Neural cell (in vitro differentiated cells): Measurements from ENCODE around the gene HIGD2B. TPM values are rescaled to one million over a fixed set of nuclear protein-coding genes. Genes with fewer than 3 reads are reported as not detected.

Source experiments
- H2AFZ ChIP-seq: fragments of 200-600, 300-800 bp; sonication (generic), shearing (Covaris generic); 2 replicates; pipeline ENCODE4 v1.6.0; 2014; ENCODE audit warnings: low read depth, mild to moderate bottlenecking, antibody characterized with exemption, low read length, moderate library complexity
- H3F3A ChIP-seq: fragments of 200-600 bp; shearing (Covaris generic); 2 replicates; pipeline ENCODE4 v1.6.1; 2016; ENCODE audit warnings: mild to moderate bottlenecking, moderate library complexity, mixed read lengths, antibody characterized with exemption, low read length; ENCODE audit not compliant: insufficient read depth, poor library complexity, severe bottlenecking
- H3K27ac ChIP-seq: fragments of 200-600, 300-800 bp; sonication (generic), shearing (Covaris generic); 2 replicates; pipeline ENCODE4 v1.5.1; 2014; ENCODE audit warnings: mild to moderate bottlenecking, low read length, moderate library complexity
- H3K27me3 ChIP-seq: fragments of 300-800, 200-600 bp; sonication (generic), shearing (Covaris generic); 2 replicates; pipeline ENCODE4 v1.6.0; 2014; ENCODE audit warnings: mild to moderate bottlenecking, low read depth, low read length, moderate library complexity; ENCODE audit not compliant: insufficient read depth
- H3K36me3 ChIP-seq: fragments of 300-800, 200-600 bp; sonication (generic), shearing (Covaris generic); 2 replicates; pipeline ENCODE4 v1.5.1; 2014; ENCODE audit warnings: mild to moderate bottlenecking, antibody characterized with exemption, low read length, moderate library complexity; ENCODE audit not compliant: insufficient read depth
- H3K4me2 ChIP-seq: fragments of 300-800, 200-600 bp; sonication (generic), shearing (Covaris generic); 2 replicates; pipeline ENCODE4 v1.6.0; 2014; ENCODE audit warnings: mild to moderate bottlenecking, low read length
- H3K4me3 ChIP-seq: fragments of 300-800, 200-600 bp; sonication (generic), shearing (Covaris generic); 2 replicates; pipeline ENCODE4 v1.5.1; 2014; ENCODE audit warnings: mild to moderate bottlenecking, low read length, moderate library complexity
- H3K79me2 ChIP-seq: fragments of 200-600 bp; shearing (Covaris generic); replicated peaks from 2 replicates; pipeline ENCODE4 v1.6.0; 2014; ENCODE audit warnings: mild to moderate bottlenecking, low read length, moderate library complexity; ENCODE audit not compliant: insufficient read depth
- H3K9ac ChIP-seq: fragments of 300-800, 200-600 bp; sonication (generic), shearing (Covaris generic); 2 replicates; pipeline ENCODE4 v1.6.1; 2016; ENCODE audit warnings: mild to moderate bottlenecking, low read length, mixed read lengths
- H3K9me2 ChIP-seq: fragments of 200-600 bp; shearing (Covaris generic); 2 replicates; pipeline ENCODE4 v1.6.1; 2016; ENCODE audit warnings: mild to moderate bottlenecking, low read length, mixed read lengths; ENCODE audit not compliant: insufficient read depth
- H3K9me3 ChIP-seq: fragments of 200-600, 300-800 bp; sonication (generic), shearing (Covaris generic); 2 replicates; pipeline ENCODE4 v1.6.1; 2016; ENCODE audit warnings: mild to moderate bottlenecking, mixed run types, low read length, moderate library complexity, mixed read lengths
- H4K20me1 ChIP-seq: fragments of 200-600 bp; shearing (Covaris generic); 2 replicates; pipeline ENCODE4 v1.6.1; 2016; ENCODE audit warnings: mild to moderate bottlenecking, mixed run types; ENCODE audit not compliant: insufficient read depth
- CTCF ChIP-seq: fragments of 450-650 bp; IDR thresholded peaks from 2 replicates; pipeline ENCODE4 v1.5.1; 2014; ENCODE audit warnings: antibody characterized with exemption, mild to moderate bottlenecking, moderate library complexity; ENCODE audit not compliant: poor library complexity, severe bottlenecking
- EP300 ChIP-seq: fragments of 450-650 bp; conservative IDR thresholded peaks from 2 replicates; pipeline ENCODE4 v1.6.1; 2014; ENCODE audit warnings: antibody characterized with exemption, mild to moderate bottlenecking, moderate library complexity; ENCODE audit not compliant: poor library complexity, severe bottlenecking
- EZH2 ChIP-seq: fragments of 200-600, 300-800 bp; shearing (Covaris generic), sonication (generic); IDR thresholded peaks from 2 replicates; pipeline ENCODE4 v1.6.1; 2014; ENCODE audit warnings: antibody characterized with exemption, low read length, borderline replicate concordance, mild to moderate bottlenecking; ENCODE audit not compliant: insufficient read depth, poor library complexity, severe bottlenecking
- MXI1 ChIP-seq: fragments of 450-650 bp; conservative IDR thresholded peaks from 2 replicates; pipeline ENCODE4 v1.6.1; 2014; ENCODE audit warnings: antibody characterized with exemption, mild to moderate bottlenecking; ENCODE audit not compliant: poor library complexity, severe bottlenecking
- POLR2AphosphoS5 ChIP-seq: IDR thresholded peaks from 2 replicates; pipeline ENCODE4 v1.6.1; 2012
- RAD21 ChIP-seq: fragments of 450-650 bp; conservative IDR thresholded peaks from 2 replicates; pipeline ENCODE4 v1.6.1; 2014; ENCODE audit warnings: antibody characterized with exemption, mild to moderate bottlenecking, moderate library complexity
- REST ChIP-seq: IDR thresholded peaks from 2 replicates; pipeline ENCODE4 v1.6.1; 2012; ENCODE audit warnings: borderline replicate concordance
- SMC3 ChIP-seq: fragments of 450-650 bp; conservative IDR thresholded peaks from 2 replicates; pipeline ENCODE4 v1.6.1; 2014; ENCODE audit warnings: antibody characterized with exemption, mild to moderate bottlenecking, moderate library complexity; ENCODE audit not compliant: poor library complexity
- TAF1 ChIP-seq: IDR thresholded peaks from 2 replicates; pipeline ENCODE4 v1.6.1; 2012; ENCODE audit warnings: low read depth
- polyA plus RNA-seq: library from polyadenylated mRNA; depleted of rRNA; stranded (reverse); fragments of >200 nt; gene quantifications from 2 replicates; pipeline ENCODE4 v1.2.3, GENCODE V29; 2014

HIGD2B gene
- polyA plus RNA-seq, 1 donor from 2014 or later = not detected

GRCh38 chr15:72698938-72699337 lies 13.0 kb upstream of the HIGD2B start:
- H3K9me3 ChIP-seq = no peaks in the 10 kb centered on the region
- H3K79me2 ChIP-seq = peaks cover 3% of the 10 kb centered on the region
- no peaks in the 10 kb centered on the region for H3K27me3 ChIP-seq

GRCh38 chr15:72690938-72691337 lies 5.0 kb upstream of the HIGD2B start:
- no peak overlapping the region for H3K27ac ChIP-seq
- no peaks in the 10 kb centered on the region for H3K36me3 ChIP-seq
- H3K4me2 ChIP-seq = no peak overlapping the region
- H3K9me3 ChIP-seq = no peaks in the 10 kb centered on the region
- no peak overlapping the region for H3K9ac ChIP-seq
- H4K20me1 ChIP-seq = no peaks in the 10 kb centered on the region
- no peak overlapping the region for H3K4me3 ChIP-seq
- no peak overlapping the region for H2AFZ ChIP-seq
- no peaks in the 10 kb centered on the region for H3F3A ChIP-seq
- no peaks in the 10 kb centered on the region for H3K9me2 ChIP-seq
- H3K27me3 ChIP-seq = no peaks in the 10 kb centered on the region
- peaks cover 29% of the 10 kb centered on the region for H3K79me2 ChIP-seq
- TF ChIP-seq RAD21 = no peak
- no peak for TF ChIP-seq POLR2AphosphoS5
- no peak for TF ChIP-seq TAF1
- no peak for TF ChIP-seq REST
- TF ChIP-seq EZH2 = no peak
- TF ChIP-seq MXI1 = no peak
- TF ChIP-seq CTCF = no peak

More at GRCh38 chr15:72698938-72699337, 13.0 kb upstream of the HIGD2B start:
- H3K9me2 ChIP-seq = no peaks in the 10 kb centered on the region
- no peak overlapping the region for H3K4me3 ChIP-seq
- no peaks in the 10 kb centered on the region for H4K20me1 ChIP-seq
- no peak overlapping the region for H2AFZ ChIP-seq
- no peak overlapping the region for H3K4me2 ChIP-seq
- H3F3A ChIP-seq = no peaks in the 10 kb centered on the region
- H3K9ac ChIP-seq = no peak overlapping the region
- TF ChIP-seq SMC3 = no peak
- TF ChIP-seq CTCF = no peak
- TF ChIP-seq EP300 = no peak
- TF ChIP-seq REST = no peak
- no peak for TF ChIP-seq MXI1
- no peak for TF ChIP-seq RAD21
- TF ChIP-seq EZH2 = no peak
- TF ChIP-seq POLR2AphosphoS5 = no peak
- no peak for TF ChIP-seq TAF1
- H3K27ac ChIP-seq = no peak overlapping the region
- H3K36me3 ChIP-seq = no peaks in the 10 kb centered on the region
